GM21360 (cell line): ENCODE results near the gene CRISP3.
"Not testable (repeated sequence)": the region's sequence is repeated elsewhere in the genome, so short reads cannot be mapped to it uniquely, and the experiment has no call there.

Source experiments
- ATAC-seq: cut with Tn5 transposase; IDR thresholded peaks from one replicate; pipeline ENCODE4 v1.9.1; 2021; ENCODE audit warnings: mild to moderate bottlenecking, moderate library complexity; ENCODE audit not compliant: unreplicated experiment

The CRISP3 gene, protein sequence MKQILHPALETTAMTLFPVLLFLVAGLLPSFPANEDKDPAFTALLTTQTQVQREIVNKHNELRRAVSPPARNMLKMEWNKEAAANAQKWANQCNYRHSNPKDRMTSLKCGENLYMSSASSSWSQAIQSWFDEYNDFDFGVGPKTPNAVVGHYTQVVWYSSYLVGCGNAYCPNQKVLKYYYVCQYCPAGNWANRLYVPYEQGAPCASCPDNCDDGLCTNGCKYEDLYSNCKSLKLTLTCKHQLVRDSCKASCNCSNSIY

DNA sequence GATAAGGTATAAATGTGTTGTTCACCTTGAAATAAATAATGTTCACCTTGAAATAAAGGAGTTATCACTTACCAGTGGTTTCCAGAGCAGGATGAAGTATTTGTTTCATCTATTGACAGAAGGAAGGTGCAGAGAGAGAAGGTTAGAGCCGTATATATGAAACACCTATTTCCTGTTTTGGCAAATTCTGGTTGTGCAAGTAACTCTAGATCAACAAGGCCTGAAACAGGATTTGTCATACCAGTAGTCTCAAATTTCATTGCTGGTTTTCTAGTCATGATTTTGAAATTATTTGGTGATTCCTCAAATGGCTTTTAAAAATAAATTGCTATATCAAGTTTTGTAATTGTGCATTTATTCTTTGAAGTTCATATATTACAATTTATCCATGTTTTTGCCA, at the start of gene CRISP3:
TSS of gene CRISP3 (minus strand) at position 130 of the 400 bp plus-strand sequence. CDS start at position 109, 21 bp downstream.
- ATAC-seq, result no peak

DNA sequence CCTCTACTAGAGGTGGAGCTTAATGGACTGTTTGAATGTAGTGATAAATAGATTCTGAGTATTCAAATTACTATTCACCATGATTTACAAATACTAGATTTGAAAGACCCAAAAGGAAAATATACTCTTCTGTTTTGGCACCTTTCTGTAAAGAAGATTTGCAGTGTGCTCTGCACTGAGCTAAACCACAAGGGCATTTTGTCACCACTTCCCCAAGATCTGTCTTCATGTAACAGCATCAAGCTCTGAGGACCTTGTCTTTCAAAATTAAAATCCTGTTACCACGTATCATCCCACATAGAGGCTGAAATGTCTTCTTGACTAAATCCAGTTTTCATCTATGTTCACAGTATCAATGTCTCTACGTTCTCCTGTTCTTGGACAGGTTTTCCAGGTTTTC, 46.2 kb upstream of the CRISP3 start:
- ATAC-seq, result no peak

DNA sequence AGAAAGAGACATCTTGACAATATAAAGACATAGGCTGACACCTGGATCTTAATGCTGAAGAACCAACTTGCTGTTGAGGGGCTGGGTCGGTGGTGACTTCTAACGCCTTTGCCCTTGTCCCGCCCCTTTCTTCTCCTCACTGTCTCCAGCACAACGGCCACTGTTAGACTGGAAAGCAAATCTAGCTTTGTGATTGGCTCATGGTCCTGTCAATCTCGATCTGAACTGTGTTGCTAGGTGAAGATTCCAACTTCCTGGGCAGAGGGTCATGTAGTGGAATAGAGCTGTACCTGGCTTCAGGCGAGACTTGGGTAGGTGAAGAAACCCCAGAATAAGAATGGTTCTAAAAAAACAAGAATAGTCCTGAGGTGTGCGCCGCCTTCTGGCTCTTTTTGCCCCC, 43.0 kb upstream of the CRISP3 start, which contains the start of gene PGK2:
TSS of gene PGK2 (minus strand) at position 110 of the 400 bp plus-strand sequence. CDS start at position 12, 98 bp downstream.
- no peak for ATAC-seq

DNA sequence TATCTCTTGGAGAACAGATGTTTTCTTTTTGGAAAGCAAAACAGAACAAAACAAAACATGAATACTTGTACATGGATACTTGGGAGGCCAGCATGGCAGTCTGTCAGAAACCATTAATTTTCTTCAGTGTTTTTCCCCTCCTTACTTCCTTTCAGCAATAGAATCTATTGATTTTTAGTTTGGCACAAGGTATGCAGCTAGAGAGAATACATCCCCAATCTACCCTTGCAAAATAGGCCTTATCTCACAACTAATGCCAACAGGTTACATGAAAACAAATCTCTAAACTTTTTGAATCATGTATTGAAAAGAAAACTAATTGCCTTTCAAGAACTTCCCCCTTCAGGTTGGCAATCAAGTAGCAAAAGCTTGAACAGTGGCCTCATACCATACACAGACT, 40.1 kb upstream of the CRISP3 start:
- ATAC-seq, result no peak

DNA sequence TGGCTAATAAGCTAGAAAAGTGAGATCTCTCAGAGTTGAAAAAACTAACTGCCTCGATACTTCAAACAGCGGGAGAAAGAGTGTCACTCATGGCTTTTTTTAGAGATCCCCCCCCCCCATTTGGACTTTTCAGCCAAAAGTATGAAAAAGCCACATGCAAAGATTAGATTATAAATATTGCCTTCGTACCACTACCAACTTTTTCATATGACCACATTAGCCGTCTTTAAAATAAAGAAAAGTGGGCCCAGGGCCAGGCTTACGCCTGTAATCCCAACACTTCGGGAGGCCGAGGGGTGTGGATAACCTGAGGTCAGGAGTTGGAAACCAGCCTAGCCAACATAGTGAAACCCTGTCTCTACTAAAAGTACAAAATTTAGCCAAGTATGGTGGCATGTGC, 38.5 kb upstream of the CRISP3 start:
- no peak for ATAC-seq

DNA sequence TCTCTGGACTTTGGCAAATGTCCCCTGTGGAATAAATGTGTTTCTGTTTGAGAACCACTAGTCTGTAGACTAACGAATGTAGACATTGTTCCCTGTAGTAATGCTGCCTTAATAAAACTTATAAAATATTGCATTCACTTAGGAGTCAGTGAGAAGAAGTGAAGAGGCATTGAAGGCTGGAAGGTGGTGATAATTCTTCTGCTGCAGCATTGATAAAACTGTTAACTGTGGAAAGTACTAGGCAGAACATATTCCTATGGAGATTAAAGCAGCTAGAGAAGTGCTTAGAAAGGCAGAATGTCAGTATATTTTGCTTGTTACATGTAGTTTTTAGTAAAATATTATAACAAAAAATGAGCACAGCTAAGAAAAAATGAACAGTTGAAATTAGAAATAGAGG, 38.1 kb upstream of the CRISP3 start:
- ATAC-seq, result no peak

DNA sequence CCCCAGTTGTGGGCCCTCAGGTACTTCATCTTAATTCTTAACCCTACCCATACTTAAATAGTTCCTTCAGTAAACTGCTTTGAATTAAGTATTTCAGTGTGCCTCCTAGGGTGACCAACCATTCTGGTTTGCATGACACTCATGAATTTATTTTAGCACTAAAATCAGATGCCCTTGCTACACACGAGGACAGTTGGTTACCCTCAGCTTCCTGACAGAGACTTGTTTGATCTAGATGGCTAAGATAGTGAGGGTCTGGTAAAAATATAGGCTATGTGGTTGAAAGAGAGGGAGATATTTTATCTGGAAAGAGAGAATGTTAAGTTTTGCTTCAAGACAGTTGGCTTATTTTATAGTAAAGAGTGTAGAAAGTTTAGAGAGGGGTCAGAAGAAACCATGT, 32.3 kb upstream of the CRISP3 start:
- no peak for ATAC-seq

DNA sequence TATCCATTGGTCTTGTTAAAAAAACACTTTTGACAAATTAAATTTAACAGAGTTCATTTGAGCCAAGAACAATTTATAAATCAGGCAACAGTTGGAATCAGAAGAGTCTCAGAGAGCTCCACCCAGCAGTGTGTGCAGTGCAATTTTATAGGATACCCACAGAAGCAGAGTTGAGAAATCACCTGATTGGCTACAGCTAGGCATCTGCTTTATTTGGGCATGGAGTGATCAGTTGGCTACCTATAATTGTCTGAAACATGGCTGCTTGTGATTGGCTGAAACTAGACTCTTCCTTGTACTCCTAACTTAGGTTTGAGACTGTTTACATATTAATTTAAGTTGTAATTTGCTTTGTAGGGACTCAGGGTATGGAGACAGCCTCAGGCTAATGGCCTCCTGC, 30.9 kb upstream of the CRISP3 start:
- ATAC-seq, result no peak

DNA sequence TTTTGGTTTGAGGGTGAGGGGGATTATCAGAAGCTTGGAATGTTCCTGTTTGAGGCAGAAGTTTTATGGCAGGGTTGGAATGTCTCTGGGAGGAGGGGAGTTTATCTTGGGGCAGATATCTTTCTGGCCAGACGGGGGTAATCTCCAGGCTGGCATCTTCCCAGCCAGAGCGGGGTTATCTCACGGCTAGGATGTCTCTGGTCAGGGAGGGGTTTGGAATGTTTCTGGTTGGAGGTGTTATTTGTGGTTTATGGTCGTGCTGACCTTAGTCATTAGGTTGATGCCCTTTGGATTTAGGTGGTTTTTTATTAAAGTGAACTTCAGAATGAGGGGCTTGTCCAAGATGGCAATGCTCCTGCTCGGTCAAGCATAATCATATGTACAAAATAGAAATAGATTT, 28.1 kb upstream of the CRISP3 start:
- ATAC-seq, result no peak

DNA sequence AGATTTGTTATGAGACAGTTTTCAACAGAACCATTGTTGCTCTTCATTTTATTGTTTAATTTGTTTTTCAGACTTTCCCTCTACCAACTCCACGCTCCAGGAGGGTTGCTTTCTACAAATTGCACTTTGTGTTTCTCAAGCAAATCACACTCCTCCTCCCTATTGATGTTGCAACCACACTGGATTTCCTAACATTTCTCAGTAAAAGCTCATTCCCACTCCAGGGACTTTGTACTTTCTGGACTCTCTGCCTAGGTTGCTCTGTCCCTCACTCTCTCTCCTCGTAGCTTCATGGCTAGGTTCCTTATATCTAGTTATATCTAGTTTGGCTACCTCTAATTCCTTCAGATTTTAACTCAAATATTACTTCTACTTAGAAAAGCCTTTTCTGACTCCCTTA, 22.6 kb upstream of the CRISP3 start:
- ATAC-seq, result no peak

DNA sequence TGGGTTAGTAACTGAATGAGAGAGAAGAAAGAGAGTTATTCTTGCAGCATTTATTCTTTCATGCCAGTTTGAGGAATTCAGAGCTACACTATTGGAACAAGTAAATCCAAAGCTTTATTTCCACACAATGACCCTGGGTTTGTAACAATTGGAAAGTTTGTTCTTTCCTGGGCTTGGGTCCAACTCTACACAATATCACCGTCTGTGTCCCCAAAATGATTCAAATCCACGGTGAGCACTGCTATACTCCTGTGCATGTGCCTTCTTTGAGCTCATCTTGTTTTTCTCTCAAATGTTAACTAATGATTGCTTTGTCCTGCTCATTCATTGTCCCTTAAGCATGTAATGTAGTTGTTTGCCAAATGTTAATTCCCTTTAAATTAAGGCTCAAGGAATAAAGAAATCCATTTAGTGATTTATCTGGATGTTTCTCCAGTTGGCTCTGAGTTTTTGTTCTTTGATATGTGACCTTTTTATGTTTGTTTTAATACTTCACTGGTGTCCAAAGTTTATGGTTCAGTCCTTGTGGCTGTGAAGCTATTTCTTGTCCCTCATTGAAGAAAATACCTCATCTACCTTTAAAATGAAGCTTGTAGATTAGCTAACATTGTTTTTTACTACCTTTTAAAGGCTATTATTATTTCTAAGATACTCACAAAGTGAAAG, 20.5 kb upstream of the CRISP3 start:
- no peak for ATAC-seq

DNA sequence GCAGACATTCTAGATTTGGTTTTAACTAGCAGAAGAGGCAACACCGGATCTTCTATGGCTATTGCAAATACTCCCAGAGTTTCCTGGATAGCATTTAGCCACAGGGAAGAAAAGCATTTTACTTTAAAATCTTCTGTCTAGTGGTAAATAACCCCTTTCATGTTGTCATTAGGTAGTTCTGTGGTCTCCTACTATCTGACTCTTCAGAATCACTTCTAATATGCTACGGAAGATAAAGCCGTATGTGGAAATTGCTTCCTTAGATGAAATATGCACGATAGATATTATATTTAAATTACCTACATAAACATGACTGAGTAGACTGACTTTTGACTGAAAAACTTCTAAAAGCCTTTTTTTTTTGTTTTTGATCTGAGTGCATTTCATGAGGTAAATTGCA, 759 bp downstream of the CRISP3 start:
- ATAC-seq, result no peak

DNA sequence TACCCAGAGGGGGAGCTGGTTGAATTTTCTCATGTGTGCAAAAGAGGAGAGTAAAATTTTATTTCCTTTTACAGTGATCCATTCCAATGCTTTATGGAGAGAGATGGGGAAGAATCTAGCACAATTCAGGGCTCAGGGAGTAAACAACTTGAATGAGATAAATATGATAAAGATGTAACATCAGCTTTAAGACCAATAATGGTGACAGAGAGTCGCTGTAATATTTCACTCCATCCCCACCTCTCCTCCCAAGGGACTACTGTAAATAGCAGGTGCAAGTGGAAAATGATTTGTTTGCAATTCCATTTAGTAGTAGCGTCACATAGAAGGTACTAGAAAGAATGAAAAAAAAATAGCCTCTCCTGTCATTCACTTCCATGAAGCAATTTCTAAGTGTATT, 4.8 kb downstream of the CRISP3 start:
- ATAC-seq, result no peak

DNA sequence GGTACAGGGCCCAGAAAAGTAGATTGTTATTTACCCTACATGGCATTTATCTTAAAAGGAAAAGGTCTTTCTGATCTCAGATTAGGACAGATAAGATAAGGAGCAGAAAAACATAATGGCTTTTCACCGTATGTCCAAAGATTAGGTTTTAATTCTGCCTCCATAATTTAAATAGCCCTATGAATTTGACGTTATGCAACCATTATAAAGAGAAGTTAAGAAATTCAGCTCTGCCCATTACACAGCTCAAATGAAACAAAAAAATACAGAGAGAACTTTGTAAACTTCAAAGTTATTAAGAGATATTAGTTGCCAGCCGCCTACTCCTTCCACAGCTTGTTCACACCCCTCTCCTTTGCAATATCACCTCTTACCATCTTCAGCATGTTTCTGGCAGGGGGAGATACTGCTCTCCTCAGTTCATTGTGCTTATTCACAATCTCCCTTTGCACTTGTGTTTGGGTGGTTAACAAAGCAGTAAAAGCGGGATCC, 8.1 kb downstream of the CRISP3 start:
- no peak for ATAC-seq

DNA sequence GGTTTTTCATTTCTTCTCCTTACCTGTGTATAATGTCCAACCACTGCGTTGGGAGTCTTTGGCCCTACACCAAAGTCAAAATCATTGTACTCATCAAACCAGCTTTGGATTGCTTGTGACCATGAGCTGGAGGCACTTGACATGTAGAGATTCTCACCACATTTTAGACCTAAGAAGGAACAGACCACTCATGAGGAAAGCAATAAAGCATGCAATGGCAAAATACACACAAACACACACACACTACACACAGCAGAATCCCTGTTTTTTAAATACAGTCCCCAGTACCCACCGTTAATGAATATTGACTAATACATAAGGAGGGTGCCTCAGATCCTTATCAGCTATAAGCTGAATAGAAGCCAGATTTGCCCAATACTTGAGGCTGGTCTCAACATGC, 10.5 kb downstream of the CRISP3 start:
- ATAC-seq, result no peak

DNA sequence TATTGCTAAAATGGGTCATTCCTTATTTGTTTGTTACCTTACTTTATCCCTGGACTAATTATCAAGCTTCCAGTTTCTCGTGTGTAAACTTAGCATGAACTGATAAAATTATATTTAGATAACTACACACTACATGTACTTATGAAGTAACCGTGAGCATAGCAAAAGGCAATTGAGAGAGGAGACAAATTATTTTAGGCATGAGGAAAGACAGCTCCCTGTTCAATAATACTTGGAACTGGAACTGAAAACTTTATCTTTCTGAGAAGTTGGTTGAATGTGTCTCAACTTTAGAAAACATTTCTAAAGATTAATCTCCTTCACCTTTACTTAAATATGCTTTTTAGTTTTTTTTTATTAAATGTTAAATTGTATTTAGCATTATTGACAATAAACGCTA, 11.4 kb downstream of the CRISP3 start:
- ATAC-seq, result no peak

DNA sequence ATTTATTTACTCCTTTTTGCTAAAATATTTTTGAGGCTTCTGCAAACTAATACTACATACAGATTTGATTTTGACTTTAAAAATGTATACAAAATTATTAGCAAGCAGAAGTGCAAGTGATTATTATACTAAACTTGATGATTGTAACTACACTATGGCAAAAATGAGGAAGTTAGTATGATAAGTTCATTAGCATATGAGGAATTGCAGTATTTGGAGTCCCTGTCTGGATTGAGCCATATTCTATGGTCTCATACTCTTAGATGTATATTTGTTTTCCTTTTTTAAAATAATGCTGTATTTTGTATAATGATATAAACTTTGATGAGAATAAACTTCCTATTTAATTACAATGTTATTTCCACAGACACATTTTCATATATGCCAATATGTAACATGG, 13.9 kb downstream of the CRISP3 start:
- no peak for ATAC-seq

DNA sequence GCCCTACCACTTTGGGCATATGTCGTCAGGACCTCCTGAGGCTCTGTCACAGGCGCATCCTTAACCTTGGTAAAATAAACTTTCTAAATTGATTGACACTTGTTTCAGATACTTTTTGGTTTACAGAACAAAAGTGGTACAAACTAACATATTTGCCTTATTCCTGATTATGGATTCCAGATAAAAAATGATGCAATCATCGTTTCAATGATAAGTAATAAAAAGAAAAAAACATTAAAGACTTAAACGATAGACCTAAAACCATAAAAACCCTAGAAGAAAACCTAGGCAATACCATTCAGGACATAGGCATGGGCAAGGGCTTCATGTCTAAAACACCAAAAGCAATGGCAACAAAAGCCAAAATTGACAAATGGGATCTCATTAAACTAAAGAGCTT, 20.3 kb downstream of the CRISP3 start:
- ATAC-seq, result not testable (repeated sequence)

DNA sequence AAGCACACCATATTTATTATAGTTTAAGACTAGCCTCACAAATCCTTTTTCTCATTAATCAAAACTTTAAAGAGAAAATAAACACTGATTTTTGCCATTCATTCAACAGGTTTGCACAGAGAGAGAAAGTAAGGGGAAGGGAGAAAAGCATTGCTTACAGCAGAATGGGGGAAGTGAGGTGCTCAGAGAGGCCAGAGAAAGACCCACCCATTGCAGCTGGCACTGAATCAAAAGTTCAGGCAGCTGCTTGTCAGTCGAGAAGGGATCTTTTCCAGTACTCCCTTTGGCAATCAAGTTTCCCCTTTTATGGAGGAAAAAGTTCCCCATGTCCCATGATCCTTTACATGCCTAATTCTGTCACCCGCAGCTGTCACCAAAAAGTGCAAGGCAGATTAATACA, 22.9 kb downstream of the CRISP3 start:
- no peak for ATAC-seq

DNA sequence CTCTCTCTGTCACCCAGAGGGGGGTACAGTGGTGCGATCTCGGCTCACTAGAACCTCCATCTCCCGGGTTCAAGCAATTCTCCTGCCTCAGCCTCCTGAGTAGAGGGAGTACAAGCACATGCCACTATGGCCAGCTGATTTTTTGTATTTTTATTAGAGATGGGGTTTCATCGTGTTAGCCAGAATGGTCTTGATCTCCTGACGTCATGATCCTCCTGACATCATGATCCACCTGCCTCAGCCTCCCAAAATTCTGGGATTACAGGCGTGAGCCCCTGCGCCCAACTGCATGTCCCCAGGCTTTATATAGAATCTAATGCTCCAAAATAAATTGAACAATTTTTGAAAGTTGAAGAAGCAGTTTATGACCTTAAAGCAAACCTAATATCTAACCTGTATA, 23.8 kb downstream of the CRISP3 start:
- no peak for ATAC-seq

DNA sequence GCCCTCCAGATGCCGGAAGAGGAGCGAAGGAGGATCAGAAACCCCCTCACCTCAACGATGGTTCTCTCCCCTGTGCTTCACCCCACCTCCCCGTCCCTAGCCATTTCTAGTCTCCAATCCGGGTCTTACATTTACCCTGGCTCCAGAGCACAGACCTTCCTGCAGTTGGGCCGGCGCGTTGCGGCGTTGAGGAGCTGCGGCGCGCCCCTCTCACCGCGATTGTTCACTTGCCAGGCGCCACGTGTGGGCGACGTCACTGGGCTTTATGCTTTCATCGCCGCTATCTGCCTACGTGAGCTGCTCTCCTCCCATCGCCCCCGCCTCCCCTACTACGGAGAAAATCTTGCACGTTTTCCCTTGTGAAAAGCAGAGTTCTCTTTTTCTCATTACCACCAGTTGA, 30.8 kb downstream of the CRISP3 start, which contains the start of gene CRISP2:
TSS of gene CRISP2 (minus strand) at position 198 of the 400 bp plus-strand sequence. CDS start 4,347 bp downstream, outside the sequence.
- no peak for ATAC-seq

DNA sequence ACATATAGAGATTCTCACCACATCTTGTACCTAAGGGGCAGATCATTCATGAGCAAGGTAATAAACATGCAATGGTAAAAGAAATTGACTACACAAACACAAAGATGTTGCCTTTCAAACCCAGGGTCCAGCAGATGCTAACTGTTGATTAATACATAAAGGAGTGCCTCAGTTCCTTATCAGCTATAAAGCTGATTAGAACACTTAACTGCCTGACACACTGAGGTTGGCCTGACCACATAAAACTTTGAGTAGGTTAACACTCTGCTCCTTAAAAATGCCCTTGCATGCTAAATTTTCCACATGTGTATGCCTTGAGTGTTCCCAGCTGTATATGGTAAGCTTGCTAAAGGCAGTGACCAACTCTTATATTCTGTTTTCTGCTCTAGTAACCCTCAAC, 45.7 kb downstream of the CRISP3 start:
- no peak for ATAC-seq
